IMR-90 (cell line): ENCODE measurements around the gene FOXM1. TPM values are rescaled to one million over a fixed set of nuclear protein-coding genes. Genes with fewer than 3 reads are reported as not detected.

Experiments
- ATAC-seq: fragments of 200-7000 bp; cut with Tn5 transposase; 2 replicates; pipeline ENCODE4 v1.9.1; 2020; ENCODE audit warnings: low read depth, mild to moderate bottlenecking, moderate library complexity
- BruUV-seq: library from RNA; stranded (reverse); fragments of 400-500 nt; replicated peaks from 2 replicates; lab custom pipeline; 2021; lab: Mats Ljungman, UMichigan
- CTCF ChIA-PET: fragments of 300-600 bp; formaldehyde crosslinking; extraction: SDS; loops from one replicate; lab custom pipeline; 2021; ENCODE audit warnings: antibody characterized with exemption; lab: Yijun Ruan, JAX
- POLR2A ChIA-PET: fragments of 300-600 bp; sonication (Branson Sonifier 250); formaldehyde crosslinking; loops from one replicate; lab custom pipeline; 2022; ENCODE audit warnings: antibody characterized with exemption; ENCODE audit not compliant: unreplicated experiment; lab: Charles Lee
- DNase-seq: peaks from one replicate; pipeline ENCODE4 v3.0.0; 2013
- H2AFZ ChIP-seq: replicated peaks from 2 replicates; pipeline ENCODE3; 2013; ENCODE audit warnings: low read length, mild to moderate bottlenecking; ENCODE audit not compliant: poor library complexity
- H2AK5ac ChIP-seq: 2 replicates; pipeline ENCODE4 v1.6.1; 2013; ENCODE audit warnings: low read depth, low read length, inconsistent platforms
- H2AK9ac ChIP-seq: replicated peaks from 2 replicates; pipeline ENCODE3; 2013; ENCODE audit warnings: mild to moderate bottlenecking, low read depth, low read length, moderate library complexity; ENCODE audit not compliant: poor library complexity
- H2BK120ac ChIP-seq: 2 replicates; pipeline ENCODE4 v1.6.1; 2013; ENCODE audit warnings: low read depth, low read length, inconsistent platforms
- H2BK15ac ChIP-seq: 3 replicates; pipeline ENCODE4 v1.6.1; 2013; ENCODE audit warnings: low read depth, low read length, inconsistent platforms
- H2BK20ac ChIP-seq: 2 replicates; pipeline ENCODE4 v1.6.1; 2013; ENCODE audit warnings: low read depth, mild to moderate bottlenecking, inconsistent platforms, low read length, moderate library complexity
- H2BK5ac ChIP-seq: 2 replicates; pipeline ENCODE4 v1.6.1; 2013; ENCODE audit warnings: mild to moderate bottlenecking, low read depth, low read length, inconsistent platforms; ENCODE audit not compliant: poor library complexity, severe bottlenecking
- H3K14ac ChIP-seq: replicated peaks from 2 replicates; pipeline ENCODE4 v1.6.1; 2013; ENCODE audit warnings: low read depth, low read length, inconsistent platforms
- H3K18ac ChIP-seq: 2 replicates; pipeline ENCODE4 v1.6.1; 2013; ENCODE audit warnings: low read depth, low read length, control low read depth
- H3K23ac ChIP-seq: 2 replicates; pipeline ENCODE4 v1.6.1; 2013; ENCODE audit warnings: low read depth, low read length, inconsistent platforms
- H3K27ac ChIP-seq: 2 replicates; pipeline ENCODE4 v1.5.1; 2013; ENCODE audit warnings: mild to moderate bottlenecking, control low read depth, low read length; ENCODE audit not compliant: insufficient read depth
- H3K27me3 ChIP-seq: 2 replicates; pipeline ENCODE4 v1.6.1; 2013; ENCODE audit warnings: low read length; ENCODE audit not compliant: control insufficient read depth, insufficient read depth
- H3K36me3 ChIP-seq: 2 replicates; pipeline ENCODE4 v1.6.1; 2013; ENCODE audit warnings: low read length, mixed read lengths; ENCODE audit not compliant: control insufficient read depth, insufficient read depth
- H3K4ac ChIP-seq: 2 replicates; pipeline ENCODE4 v1.6.1; 2013; ENCODE audit warnings: low read depth, low read length, inconsistent platforms
- H3K4me1 ChIP-seq: 2 replicates; pipeline ENCODE4 v1.6.1; 2013; ENCODE audit warnings: low read length, mixed read lengths; ENCODE audit not compliant: control insufficient read depth, insufficient read depth
- H3K4me2 ChIP-seq: 2 replicates; pipeline ENCODE4 v1.6.1; 2013; ENCODE audit warnings: low read depth, mild to moderate bottlenecking, control low read depth, low read length, moderate library complexity
- H3K4me3 ChIP-seq: 2 replicates; pipeline ENCODE4 v1.5.1; 2013; ENCODE audit warnings: low read depth, mild to moderate bottlenecking, control low read depth, low read length, moderate library complexity; ENCODE audit not compliant: insufficient read depth
- H3K56ac ChIP-seq: 2 replicates; pipeline ENCODE4 v1.6.1; 2013; ENCODE audit warnings: low read length, inconsistent platforms; ENCODE audit not compliant: insufficient read depth; ENCODE audit errors: extremely low read depth
- H3K79me1 ChIP-seq, 2 experiments: 2 replicates each; pipeline ENCODE4 v1.6.1; 2013; ENCODE audit warnings: low read length in 2 of 2, inconsistent platforms in 1 of 2, low read depth in 1 of 2
- H3K9ac ChIP-seq: 2 replicates; pipeline ENCODE4 v1.6.1; 2013; ENCODE audit warnings: low read depth, low read length, control low read depth
- H3K9me1 ChIP-seq: 2 replicates; pipeline ENCODE4 v1.6.1; 2013; ENCODE audit warnings: low read length, inconsistent platforms; ENCODE audit not compliant: insufficient read depth
- H3K9me3 ChIP-seq: 2 replicates; pipeline ENCODE4 v1.6.1; 2013; ENCODE audit warnings: low read length; ENCODE audit not compliant: control insufficient read depth, insufficient read depth
- H4K20me1 ChIP-seq: 2 replicates; pipeline ENCODE4 v1.6.1; 2013; ENCODE audit warnings: low read length, inconsistent platforms; ENCODE audit not compliant: insufficient read depth
- H4K5ac ChIP-seq: 2 replicates; pipeline ENCODE4 v1.6.1; 2013; ENCODE audit warnings: mild to moderate bottlenecking, low read depth, low read length, control low read depth
- H4K8ac ChIP-seq, 2 experiments: 2 replicates each; pipeline ENCODE4 v1.6.1; 2013; ENCODE audit warnings: low read depth in 2 of 2, low read length in 2 of 2, control low read depth in 1 of 2, inconsistent platforms in 1 of 2
- H4K91ac ChIP-seq: 2 replicates; pipeline ENCODE4 v1.6.1; 2013; ENCODE audit warnings: low read depth, low read length, inconsistent platforms; ENCODE audit not compliant: insufficient read depth
- BHLHE40 ChIP-seq: fragments of 150-350 bp; IDR thresholded peaks from 2 replicates; pipeline ENCODE4 v1.6.1; 2016; ENCODE audit warnings: mild to moderate bottlenecking, low read depth, low read length
- MAFK ChIP-seq: IDR thresholded peaks from 2 replicates; pipeline ENCODE4 v1.6.1; 2012; ENCODE audit warnings: low read depth, low read length, improper control_type of control experiment
- MXI1 ChIP-seq: IDR thresholded peaks from 2 replicates; pipeline ENCODE4 v1.6.1; 2012; ENCODE audit warnings: low read depth, mild to moderate bottlenecking, low read length, moderate library complexity, borderline replicate concordance
- NFE2L2 ChIP-seq: fragments of 150-350 bp; IDR thresholded peaks from 2 replicates; pipeline ENCODE4 v1.6.1; 2016; ENCODE audit warnings: low read depth, mild to moderate bottlenecking, low read length
- POLR2A ChIP-seq: IDR thresholded peaks from 2 replicates; pipeline ENCODE4 v1.6.1; 2012; ENCODE audit warnings: mild to moderate bottlenecking, low read depth, low read length
- SMC3 ChIP-seq: fragments of 150-350 bp; IDR thresholded peaks from 2 replicates; pipeline ENCODE4 v1.6.1; 2016; ENCODE audit warnings: low read depth, mild to moderate bottlenecking, antibody characterized with exemption, low read length, moderate library complexity
- WGBS, 2 experiments: methylation state at CpG; one replicate each; pipeline versions ENCODE4 v1.1.5 to v1.1.7; 2013; ENCODE audit warnings: missing lambda C conversion rate in 2 of 2; ENCODE audit not compliant: insufficient read length in 1 of 2; ENCODE audit errors: extremely low coverage in 2 of 2; 5-methylcytosine and 5-hydroxymethylcytosine counted together
- dilution Hi-C: fragments of 300-500 bp; cut with HindIII; formaldehyde crosslinking; loops from one replicate; pipeline ENCODE4 v1.14.3; 2018; ENCODE audit warnings: low sequenced_read_pairs; ENCODE audit not compliant: unreplicated experiment
- in situ Hi-C: fragments of 300-500 bp; cut with MboI; formaldehyde crosslinking; loops from 3 replicates; pipeline ENCODE4 v1.14.3; 2019; ENCODE audit warnings: low sequenced_read_pairs, inconsistent platforms, mixed read lengths
- intact Hi-C: fragments of 100-400 bp; cut with micrococcal nuclease; formaldehyde crosslinking; loops from 2 replicates; pipeline ENCODE4 v1.10.0; 2022
- polyA plus RNA-seq, 3 experiments: library from polyadenylated mRNA; depleted of rRNA; stranded (reverse); fragments of >200 nt; gene quantifications; 2 replicates each; pipeline ENCODE4 v1.2.3, GENCODE V29; 2012; ENCODE audit warnings: low replicate concordance in 1 of 3
- total RNA-seq: library from RNA; depleted of rRNA; stranded (reverse); fragments of >200 nt; gene quantifications from 2 replicates; pipeline ENCODE4 v1.2.3, GENCODE V29; 2012
- TF ChIP-seq, protein P1 (sequence below): conservative IDR thresholded peaks from 2 replicates; pipeline ENCODE4 v1.5.1; 2012; ENCODE audit warnings: mild to moderate bottlenecking, low read depth, low read length, improper control_type of control experiment

FOXM1 gene
- total and polyA plus RNA-seq, 2 of the 4 experiments (the other 2 are of a cell fraction), result 14.9 to 29.3 TPM

DNA sequence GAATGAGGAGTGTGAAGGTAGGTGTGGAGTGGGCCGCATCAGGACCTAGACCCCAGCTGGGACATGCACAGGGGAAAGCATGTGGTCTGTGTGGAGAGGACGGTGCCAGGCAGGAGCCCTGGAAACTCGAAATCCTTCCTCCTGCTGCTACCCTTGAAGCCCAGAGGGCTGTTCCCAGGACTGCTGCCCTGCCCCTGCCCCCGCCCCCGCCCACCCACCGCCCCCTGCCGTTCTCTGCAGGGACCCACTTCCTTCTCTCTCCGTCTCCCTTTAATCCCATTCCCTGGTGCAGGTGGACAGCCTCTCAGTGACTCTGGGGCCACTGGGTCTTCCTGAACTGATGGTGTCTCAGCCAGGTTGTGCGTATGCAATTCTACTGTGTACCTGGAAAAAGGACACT is 56.5 kb downstream of the FOXM1 start:
- Histone ChIP-seq H2BK120ac (no peak overlapping the region), H3K23ac (no peak overlapping the region), H3K56ac (no peak overlapping the region), H4K20me1 (no peaks in the 10 kb centered on the region), H3K4me2 (no peak overlapping the region), H3K36me3 (peaks cover 65% of the 10 kb centered on the region), H4K5ac (no peak overlapping the region), H4K91ac (no peak overlapping the region), H3K4ac (no peak overlapping the region), H2AK5ac (no peak overlapping the region), H3K27me3 (no peaks in the 10 kb centered on the region), H3K9me3 (no peaks in the 10 kb centered on the region), H4K8ac (no peak overlapping the region), H3K9ac (no peak overlapping the region), H3K14ac (no peak overlapping the region), H2BK20ac (no peak overlapping the region), H3K18ac (no peak overlapping the region), H3K4me1 (no peaks in the 10 kb centered on the region), H2BK5ac (no peak overlapping the region), H2BK15ac (no peak overlapping the region), H2AFZ (no peak overlapping the region), H3K27ac (no peak overlapping the region), H3K79me1 (peaks cover 3 to 20% of the 10 kb centered on the region in 2 experiments), H3K4me3 (no peak overlapping the region), H3K9me1 (no peaks in the 10 kb centered on the region), H2AK9ac (no peak overlapping the region)
- in situ Hi-C loops, result no loop called here
- 100% methylated on average over 1 of the region's 9 CpGs; no CpG with 5 or more reads in 1 of the 2 experiments for WGBS, 2 experiments
- CTCF ChIA-PET, result no interaction called here
- dilution Hi-C loops, result no loop called here
- no peak for ATAC-seq
- POLR2A ChIA-PET, result no interaction called here
- intact Hi-C loops, result no loop called here
- BruUV-seq, result no TSS peak
- DNase-seq, result no peak
- TF ChIP-seq BHLHE40 (no peak), SMC3 (no peak), MAFK (no peak), MXI1 (no peak), NFE2L2 (no peak), POLR2A (no peak)
- TF ChIP-seq, protein P1, sequence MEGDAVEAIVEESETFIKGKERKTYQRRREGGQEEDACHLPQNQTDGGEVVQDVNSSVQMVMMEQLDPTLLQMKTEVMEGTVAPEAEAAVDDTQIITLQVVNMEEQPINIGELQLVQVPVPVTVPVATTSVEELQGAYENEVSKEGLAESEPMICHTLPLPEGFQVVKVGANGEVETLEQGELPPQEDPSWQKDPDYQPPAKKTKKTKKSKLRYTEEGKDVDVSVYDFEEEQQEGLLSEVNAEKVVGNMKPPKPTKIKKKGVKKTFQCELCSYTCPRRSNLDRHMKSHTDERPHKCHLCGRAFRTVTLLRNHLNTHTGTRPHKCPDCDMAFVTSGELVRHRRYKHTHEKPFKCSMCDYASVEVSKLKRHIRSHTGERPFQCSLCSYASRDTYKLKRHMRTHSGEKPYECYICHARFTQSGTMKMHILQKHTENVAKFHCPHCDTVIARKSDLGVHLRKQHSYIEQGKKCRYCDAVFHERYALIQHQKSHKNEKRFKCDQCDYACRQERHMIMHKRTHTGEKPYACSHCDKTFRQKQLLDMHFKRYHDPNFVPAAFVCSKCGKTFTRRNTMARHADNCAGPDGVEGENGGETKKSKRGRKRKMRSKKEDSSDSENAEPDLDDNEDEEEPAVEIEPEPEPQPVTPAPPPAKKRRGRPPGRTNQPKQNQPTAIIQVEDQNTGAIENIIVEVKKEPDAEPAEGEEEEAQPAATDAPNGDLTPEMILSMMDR, result no peak
